ENCODE data around the gene MBNL3. TPM values are rescaled to one million over a fixed set of nuclear protein-coding genes. Genes with fewer than 3 reads are reported as not detected.
"Not testable (repeated sequence)": the region's sequence is repeated elsewhere in the genome, so short reads cannot be mapped to it uniquely, and the experiment has no call there.

The MBNL3 gene
- total RNA-seq, 1 donor: 10.2 TPM

DNA sequence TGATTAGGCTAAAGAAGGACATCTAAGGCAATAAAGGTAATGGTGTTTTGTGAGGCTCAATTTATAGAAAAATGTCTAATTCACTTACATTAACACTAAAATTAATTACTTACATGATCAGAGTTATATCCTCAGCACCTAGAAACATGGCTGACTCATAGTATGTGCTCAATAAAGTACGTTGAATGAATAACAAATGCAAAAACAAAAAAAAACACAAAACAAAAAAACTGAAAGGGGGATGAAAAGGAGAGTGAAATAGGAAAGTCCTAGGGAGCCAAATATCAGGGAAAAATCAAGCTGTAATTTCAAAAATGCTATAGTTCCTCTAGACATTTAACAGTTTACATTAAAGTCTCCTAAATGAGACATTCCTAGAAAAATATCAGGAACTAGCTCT, 18.7 kb downstream of the MBNL3 start:
- TF ChIP-seq, protein P1, sequence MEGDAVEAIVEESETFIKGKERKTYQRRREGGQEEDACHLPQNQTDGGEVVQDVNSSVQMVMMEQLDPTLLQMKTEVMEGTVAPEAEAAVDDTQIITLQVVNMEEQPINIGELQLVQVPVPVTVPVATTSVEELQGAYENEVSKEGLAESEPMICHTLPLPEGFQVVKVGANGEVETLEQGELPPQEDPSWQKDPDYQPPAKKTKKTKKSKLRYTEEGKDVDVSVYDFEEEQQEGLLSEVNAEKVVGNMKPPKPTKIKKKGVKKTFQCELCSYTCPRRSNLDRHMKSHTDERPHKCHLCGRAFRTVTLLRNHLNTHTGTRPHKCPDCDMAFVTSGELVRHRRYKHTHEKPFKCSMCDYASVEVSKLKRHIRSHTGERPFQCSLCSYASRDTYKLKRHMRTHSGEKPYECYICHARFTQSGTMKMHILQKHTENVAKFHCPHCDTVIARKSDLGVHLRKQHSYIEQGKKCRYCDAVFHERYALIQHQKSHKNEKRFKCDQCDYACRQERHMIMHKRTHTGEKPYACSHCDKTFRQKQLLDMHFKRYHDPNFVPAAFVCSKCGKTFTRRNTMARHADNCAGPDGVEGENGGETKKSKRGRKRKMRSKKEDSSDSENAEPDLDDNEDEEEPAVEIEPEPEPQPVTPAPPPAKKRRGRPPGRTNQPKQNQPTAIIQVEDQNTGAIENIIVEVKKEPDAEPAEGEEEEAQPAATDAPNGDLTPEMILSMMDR (IDR thresholded peaks at IDR 0.05; ENCODE audit: insufficient read depth, low read length): no peak

DNA sequence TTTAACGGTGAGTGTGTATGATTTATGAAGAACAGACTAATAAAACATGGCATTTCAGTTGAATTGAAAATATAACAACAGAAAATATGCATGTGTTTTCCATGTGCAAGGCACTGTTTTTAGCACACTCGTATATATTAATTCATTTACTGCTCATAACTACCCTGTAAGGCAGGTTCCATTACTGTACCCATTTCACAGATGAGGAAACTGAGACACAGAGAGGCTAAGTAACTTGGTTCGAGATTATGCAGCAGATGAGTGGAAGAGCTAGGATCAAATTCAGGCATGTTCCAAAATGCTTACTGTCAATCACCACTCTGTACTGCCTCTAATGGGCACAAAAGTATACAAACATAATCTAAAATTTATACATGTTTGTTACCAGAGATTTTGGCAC, 20.4 kb downstream of the MBNL3 start:
- no peak for DNase-seq (ENCODE audit: low read depth)
- TF ChIP-seq, protein P1 (IDR thresholded peaks at IDR 0.05; ENCODE audit: insufficient read depth, low read length): no peak
- H3K4me3 ChIP-seq (ENCODE audit: low read depth, low read length): no peak overlapping the region

More for the DNA sequence above, 18.7 kb downstream of the MBNL3 start:
- no peak overlapping the region for H3K4me3 ChIP-seq (ENCODE audit: low read depth, low read length)
- DNase-seq (ENCODE audit: low read depth): no peak

DNA sequence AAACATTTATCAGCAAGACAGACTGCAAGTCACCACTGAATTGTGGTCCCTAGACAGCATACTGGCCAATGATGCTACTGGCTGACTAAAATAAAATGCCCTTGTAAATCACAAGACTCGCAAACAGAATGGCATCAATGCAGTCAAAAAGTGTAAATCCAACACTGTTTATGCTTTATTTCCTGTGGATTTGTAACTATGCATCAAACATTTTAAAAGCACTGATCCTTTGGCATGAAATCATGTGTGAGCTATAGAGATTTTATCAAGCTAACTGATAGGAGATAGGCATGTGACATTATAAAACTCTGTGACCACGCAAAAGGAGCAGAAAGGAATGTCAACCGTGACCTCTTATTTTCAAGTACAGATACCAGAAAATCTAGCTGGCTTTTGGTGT, 20.8 kb downstream of the MBNL3 start:
- no peak for DNase-seq (ENCODE audit: low read depth)
- no peak overlapping the region for H3K4me3 ChIP-seq (ENCODE audit: low read depth, low read length)
- TF ChIP-seq, protein P1 (IDR thresholded peaks at IDR 0.05; ENCODE audit: insufficient read depth, low read length): no peak

DNA sequence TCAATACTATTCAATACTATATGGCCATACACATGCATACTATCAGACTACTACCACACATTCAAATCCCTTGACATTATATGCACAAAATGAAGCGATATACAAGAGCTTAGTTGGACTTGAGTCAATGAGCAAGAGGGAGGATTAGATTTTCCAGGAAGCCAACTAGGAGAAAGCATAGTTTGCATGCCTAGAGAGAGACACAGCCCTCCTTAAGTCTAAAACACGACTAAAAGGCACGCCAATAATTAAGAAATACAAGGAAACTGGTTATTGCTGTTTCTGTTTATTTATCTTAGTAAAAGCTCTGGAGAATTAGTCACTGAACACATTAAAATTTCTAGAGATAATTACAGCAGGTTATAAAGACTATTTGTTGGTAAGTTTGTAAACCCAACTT, 21.8 kb downstream of the MBNL3 start:
- no peak overlapping the region for H3K4me3 ChIP-seq (ENCODE audit: low read depth, low read length)
- TF ChIP-seq, protein P1 (IDR thresholded peaks at IDR 0.05; ENCODE audit: insufficient read depth, low read length): no peak
- peak; percentile 11 for DNase-seq (ENCODE audit: low read depth)

DNA sequence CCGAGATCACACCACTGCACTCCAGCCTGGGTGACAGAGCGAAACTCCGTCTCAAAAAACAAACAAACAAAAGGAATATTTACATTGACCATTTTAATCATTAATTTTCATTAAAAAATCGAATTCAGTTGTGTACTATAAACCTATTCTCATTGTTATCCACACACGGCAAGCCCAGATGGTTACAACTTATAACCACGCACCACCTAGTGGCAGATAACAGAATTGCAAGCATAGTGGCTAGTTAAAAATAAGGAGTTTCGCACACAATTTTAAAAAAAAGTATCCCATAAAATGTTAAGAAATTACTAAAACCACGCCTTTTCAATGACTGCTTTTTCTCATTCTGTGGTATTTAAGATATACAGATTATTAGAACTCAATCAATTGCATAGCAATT, 25.4 kb downstream of the MBNL3 start:
- peak; percentile 7 for DNase-seq (ENCODE audit: low read depth)
- TF ChIP-seq, protein P1 (IDR thresholded peaks at IDR 0.05; ENCODE audit: insufficient read depth, low read length): peak; percentile 50
- H3K4me3 ChIP-seq (ENCODE audit: low read depth, low read length): no peak overlapping the region

DNA sequence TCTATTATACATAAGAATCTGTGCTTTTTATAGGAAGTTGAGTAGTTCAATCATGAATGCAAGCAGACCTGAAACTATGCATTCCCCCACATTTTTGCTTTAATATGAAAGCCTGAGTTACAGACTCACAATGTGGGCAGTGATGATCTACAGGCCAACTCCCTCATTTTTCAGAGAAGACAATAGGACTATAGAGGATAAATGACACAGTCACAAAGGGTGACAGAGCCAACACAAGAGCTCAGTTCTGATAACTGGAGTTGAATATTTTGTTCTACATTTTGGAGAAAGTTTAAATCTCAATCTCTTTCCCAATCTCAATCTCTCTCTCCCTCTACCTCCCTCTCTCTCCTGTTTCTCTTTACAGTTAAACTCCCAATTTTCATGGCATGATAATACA, 27.0 kb downstream of the MBNL3 start:
- no peak overlapping the region for H3K4me3 ChIP-seq (ENCODE audit: low read depth, low read length)
- no peak for DNase-seq (ENCODE audit: low read depth)
- TF ChIP-seq, protein P1 (IDR thresholded peaks at IDR 0.05; ENCODE audit: insufficient read depth, low read length): no peak

DNA sequence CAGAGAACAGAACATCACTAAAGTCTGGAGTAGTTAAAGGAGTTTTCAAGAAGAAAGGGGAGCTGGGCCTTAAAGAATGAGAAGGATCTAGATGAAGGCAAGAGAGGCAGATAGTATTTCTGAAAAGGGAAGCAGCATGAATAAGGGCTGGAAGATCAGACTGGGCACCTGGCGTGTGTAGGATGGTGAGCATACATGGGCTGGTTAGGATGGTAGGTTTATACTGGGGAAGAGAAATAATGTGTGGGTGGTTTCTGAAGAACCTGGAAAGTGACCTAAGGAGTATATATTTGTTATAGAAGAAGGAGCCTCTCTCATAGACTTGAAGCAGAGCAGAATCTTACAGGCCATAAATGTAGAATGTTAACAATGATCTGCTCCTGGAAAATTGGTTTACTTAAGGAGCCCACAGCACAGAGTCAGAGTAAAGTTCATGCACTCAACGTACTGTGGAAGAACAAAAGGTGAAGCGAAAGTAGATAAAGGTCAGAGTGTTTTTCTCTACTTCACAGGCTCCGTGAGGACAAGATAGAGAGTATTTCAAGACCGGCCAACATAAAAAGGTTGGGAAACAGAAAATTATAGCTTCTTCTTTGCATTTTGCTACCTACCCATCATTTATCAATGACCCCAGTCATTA, 35.8 kb downstream of the MBNL3 start:
- H3K4me3 ChIP-seq (ENCODE audit: low read depth, low read length): no peak overlapping the region
- TF ChIP-seq, protein P1 (IDR thresholded peaks at IDR 0.05; ENCODE audit: insufficient read depth, low read length): no peak
- no peak for DNase-seq (ENCODE audit: low read depth)

DNA sequence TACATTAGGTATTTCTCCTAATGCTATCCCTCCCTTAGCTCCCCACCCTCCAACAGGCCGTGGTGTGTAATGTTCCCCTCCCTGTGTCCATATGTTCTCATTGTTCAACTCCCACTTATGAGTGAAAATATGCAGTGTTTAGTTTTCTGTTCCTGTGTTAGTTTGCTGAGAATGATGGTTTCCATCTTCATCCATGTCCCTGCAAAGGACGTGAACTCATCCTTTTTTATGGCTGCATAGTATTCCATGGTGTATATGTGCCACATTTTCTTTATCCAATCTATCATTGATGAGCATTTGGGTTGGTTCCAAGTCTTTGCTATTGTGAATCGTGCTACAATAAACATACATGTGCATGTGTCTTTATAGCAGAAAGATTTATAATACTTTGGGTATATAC, 42.9 kb downstream of the MBNL3 start:
- H3K4me3 ChIP-seq (ENCODE audit: low read depth, low read length); DNase-seq (ENCODE audit: low read depth): not testable (repeated sequence)

All from fibroblast of the aortic adventitia (primary cell).